SK-N-SH treated with all-trans-retinoic acid at 6 μM for 48 hours (cell line): ENCODE results near the gene ATP4B.

Source experiments
- CSDC2 ChIP-seq: fragments of 250-450 bp; sonication (Bioruptor Pico); IDR thresholded peaks from 2 replicates; pipeline ENCODE4 v1.5.0; 2020; ENCODE audit warnings: mild to moderate bottlenecking, moderate library complexity
- ESRRG ChIP-seq: fragments of 250-450 bp; sonication (Bioruptor Pico); IDR thresholded peaks from 2 replicates; pipeline ENCODE4 v1.6.1; 2021; ENCODE audit warnings: mild to moderate bottlenecking
- RARB ChIP-seq: fragments of 250-450 bp; sonication (Bioruptor Pico); IDR thresholded peaks from 2 replicates; pipeline ENCODE4 v1.8.0; 2021; ENCODE audit warnings: mild to moderate bottlenecking, moderate library complexity
- SNAI2 ChIP-seq: fragments of 250-450 bp; sonication (Bioruptor Pico); IDR thresholded peaks from 2 replicates; pipeline ENCODE4 v1.5.0; 2020; ENCODE audit warnings: mild to moderate bottlenecking, moderate library complexity
- ZFP30 ChIP-seq: fragments of 450-650 bp; formaldehyde crosslinking; IDR thresholded peaks from 2 replicates; pipeline ENCODE4 v1.5.0; 2022; ENCODE audit warnings: mild to moderate bottlenecking, moderate library complexity
- ZNF565 ChIP-seq: fragments of 450-650 bp; formaldehyde crosslinking; conservative IDR thresholded peaks from 2 replicates; pipeline ENCODE4 v1.5.0; 2020; ENCODE audit warnings: low read depth, mild to moderate bottlenecking, moderate library complexity
- ZNF70 ChIP-seq: fragments of 450-650 bp; formaldehyde crosslinking; IDR thresholded peaks from 2 replicates; pipeline ENCODE4 v1.5.0; 2020; ENCODE audit warnings: mild to moderate bottlenecking, moderate library complexity
- TF ChIP-seq, protein P1 (sequence below): fragments of 250-450 bp; sonication (Bioruptor Pico); IDR thresholded peaks from 2 replicates; pipeline ENCODE4 v1.5.1; 2021; ENCODE audit warnings: mild to moderate bottlenecking, moderate library complexity
- TF ChIP-seq, protein P2 (sequence below): fragments of 250-450 bp; sonication (Bioruptor Pico); IDR thresholded peaks from 2 replicates; pipeline ENCODE4 v1.5.1; 2020; ENCODE audit warnings: low read depth, mild to moderate bottlenecking, moderate library complexity
- TF ChIP-seq, protein P3 (sequence below): fragments of 250-450 bp; sonication (Bioruptor Pico); IDR thresholded peaks from 2 replicates; pipeline ENCODE4 v1.8.0; 2021; ENCODE audit warnings: low read depth, mild to moderate bottlenecking, moderate library complexity, borderline replicate concordance
- TF ChIP-seq, protein P4 (sequence below): fragments of 250-450 bp; sonication (Bioruptor Pico); IDR thresholded peaks from 2 replicates; pipeline ENCODE4 v1.8.0; 2020; ENCODE audit warnings: mild to moderate bottlenecking, moderate library complexity, borderline replicate concordance

DNA sequence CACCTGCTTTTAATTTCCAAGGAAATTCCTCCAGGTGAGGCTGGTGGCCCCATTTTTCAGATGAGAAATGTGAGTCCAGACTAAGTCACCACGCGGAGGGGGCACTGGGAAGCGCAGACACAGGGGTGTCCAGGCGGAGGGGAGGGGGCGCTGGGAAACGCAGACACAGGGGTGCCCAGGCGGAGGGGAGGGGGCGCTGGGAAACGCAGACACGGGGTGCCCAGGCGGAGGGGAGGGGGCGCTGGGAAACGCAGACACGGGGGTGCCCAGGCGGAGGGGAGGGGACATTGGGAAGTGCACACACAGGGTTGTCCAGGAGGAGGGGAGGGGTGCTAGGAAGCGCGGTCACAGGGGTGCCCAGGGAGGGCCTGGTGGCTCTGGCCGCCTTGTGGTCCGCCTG lies 12.5 kb upstream of the ATP4B start:
- TF ChIP-seq RARB (no peak), ZFP30 (no peak), CSDC2 (CRISPR knock-in tag) (no peak), ESRRG (CRISPR knock-in tag) (no peak), ZNF565 (CRISPR knock-in tag) (no peak), SNAI2 (CRISPR knock-in tag) (no peak), ZNF70 (CRISPR knock-in tag) (no peak)
- TF ChIP-seq, protein P1, sequence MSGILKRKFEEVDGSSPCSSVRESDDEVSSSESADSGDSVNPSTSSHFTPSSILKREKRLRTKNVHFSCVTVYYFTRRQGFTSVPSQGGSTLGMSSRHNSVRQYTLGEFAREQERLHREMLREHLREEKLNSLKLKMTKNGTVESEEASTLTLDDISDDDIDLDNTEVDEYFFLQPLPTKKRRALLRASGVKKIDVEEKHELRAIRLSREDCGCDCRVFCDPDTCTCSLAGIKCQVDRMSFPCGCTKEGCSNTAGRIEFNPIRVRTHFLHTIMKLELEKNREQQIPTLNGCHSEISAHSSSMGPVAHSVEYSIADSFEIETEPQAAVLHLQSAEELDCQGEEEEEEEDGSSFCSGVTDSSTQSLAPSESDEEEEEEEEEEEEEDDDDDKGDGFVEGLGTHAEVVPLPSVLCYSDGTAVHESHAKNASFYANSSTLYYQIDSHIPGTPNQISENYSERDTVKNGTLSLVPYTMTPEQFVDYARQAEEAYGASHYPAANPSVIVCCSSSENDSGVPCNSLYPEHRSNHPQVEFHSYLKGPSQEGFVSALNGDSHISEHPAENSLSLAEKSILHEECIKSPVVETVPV: no peak
- TF ChIP-seq, protein P2, sequence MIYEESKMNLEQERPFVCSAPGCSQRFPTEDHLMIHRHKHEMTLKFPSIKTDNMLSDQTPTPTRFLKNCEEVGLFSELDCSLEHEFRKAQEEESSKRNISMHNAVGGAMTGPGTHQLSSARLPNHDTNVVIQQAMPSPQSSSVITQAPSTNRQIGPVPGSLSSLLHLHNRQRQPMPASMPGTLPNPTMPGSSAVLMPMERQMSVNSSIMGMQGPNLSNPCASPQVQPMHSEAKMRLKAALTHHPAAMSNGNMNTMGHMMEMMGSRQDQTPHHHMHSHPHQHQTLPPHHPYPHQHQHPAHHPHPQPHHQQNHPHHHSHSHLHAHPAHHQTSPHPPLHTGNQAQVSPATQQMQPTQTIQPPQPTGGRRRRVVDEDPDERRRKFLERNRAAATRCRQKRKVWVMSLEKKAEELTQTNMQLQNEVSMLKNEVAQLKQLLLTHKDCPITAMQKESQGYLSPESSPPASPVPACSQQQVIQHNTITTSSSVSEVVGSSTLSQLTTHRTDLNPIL: no peak
- TF ChIP-seq, protein P3, sequence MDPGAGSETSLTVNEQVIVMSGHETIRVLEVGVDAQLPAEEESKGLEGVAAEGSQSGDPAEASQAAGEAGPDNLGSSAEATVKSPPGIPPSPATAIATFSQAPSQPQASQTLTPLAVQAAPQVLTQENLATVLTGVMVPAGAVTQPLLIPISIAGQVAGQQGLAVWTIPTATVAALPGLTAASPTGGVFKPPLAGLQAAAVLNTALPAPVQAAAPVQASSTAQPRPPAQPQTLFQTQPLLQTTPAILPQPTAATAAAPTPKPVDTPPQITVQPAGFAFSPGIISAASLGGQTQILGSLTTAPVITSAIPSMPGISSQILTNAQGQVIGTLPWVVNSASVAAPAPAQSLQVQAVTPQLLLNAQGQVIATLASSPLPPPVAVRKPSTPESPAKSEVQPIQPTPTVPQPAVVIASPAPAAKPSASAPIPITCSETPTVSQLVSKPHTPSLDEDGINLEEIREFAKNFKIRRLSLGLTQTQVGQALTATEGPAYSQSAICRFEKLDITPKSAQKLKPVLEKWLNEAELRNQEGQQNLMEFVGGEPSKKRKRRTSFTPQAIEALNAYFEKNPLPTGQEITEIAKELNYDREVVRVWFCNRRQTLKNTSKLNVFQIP (CRISPR knock-in tag): no peak
- TF ChIP-seq, protein P4, sequence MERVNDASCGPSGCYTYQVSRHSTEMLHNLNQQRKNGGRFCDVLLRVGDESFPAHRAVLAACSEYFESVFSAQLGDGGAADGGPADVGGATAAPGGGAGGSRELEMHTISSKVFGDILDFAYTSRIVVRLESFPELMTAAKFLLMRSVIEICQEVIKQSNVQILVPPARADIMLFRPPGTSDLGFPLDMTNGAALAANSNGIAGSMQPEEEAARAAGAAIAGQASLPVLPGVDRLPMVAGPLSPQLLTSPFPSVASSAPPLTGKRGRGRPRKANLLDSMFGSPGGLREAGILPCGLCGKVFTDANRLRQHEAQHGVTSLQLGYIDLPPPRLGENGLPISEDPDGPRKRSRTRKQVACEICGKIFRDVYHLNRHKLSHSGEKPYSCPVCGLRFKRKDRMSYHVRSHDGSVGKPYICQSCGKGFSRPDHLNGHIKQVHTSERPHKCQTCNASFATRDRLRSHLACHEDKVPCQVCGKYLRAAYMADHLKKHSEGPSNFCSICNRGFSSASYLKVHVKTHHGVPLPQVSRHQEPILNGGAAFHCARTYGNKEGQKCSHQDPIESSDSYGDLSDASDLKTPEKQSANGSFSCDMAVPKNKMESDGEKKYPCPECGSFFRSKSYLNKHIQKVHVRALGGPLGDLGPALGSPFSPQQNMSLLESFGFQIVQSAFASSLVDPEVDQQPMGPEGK (CRISPR knock-in tag): no peak
